HG02884 (cell line): ENCODE results near the gene TTC24.
"Not testable (repeated sequence)": the region's sequence is repeated elsewhere in the genome, so short reads cannot be mapped to it uniquely, and the experiment has no call there.

Experiments
- ATAC-seq: cut with Tn5 transposase; IDR thresholded peaks from one replicate; pipeline ENCODE4 v1.9.1; 2021; ENCODE audit warnings: mild to moderate bottlenecking, moderate library complexity; ENCODE audit not compliant: unreplicated experiment

The TTC24 gene

GRCh38 chr1:156579472-156579871, at the start of gene TTC24:
Gene TTC24 (plus strand): TSS chr1:156579723. CDS start chr1:156581365, 1,642 bp downstream.
- no peak for ATAC-seq

GRCh38 chr1:156530006-156530405, 49.5 kb upstream of the TTC24 start:
- ATAC-seq: no peak

- ATAC-seq: no peak
These were observed 47.1 kb upstream of the TTC24 start for GRCh38 chr1:156532374-156532773.

- ATAC-seq: no peak
These were observed 45.8 kb upstream of the TTC24 start for GRCh38 chr1:156533568-156534220.

- ATAC-seq: no peak
These were observed 45.0 kb upstream of the TTC24 start for GRCh38 chr1:156534424-156535060.

GRCh38 chr1:156537027-156537426, 42.5 kb upstream of the TTC24 start:
- no peak for ATAC-seq

GRCh38 chr1:156538711-156539440, 40.6 kb upstream of the TTC24 start:
- ATAC-seq: no peak

GRCh38 chr1:156539818-156540355, 39.6 kb upstream of the TTC24 start:
- ATAC-seq: no peak

GRCh38 chr1:156540955-156541354, 38.6 kb upstream of the TTC24 start:
- no peak for ATAC-seq

- ATAC-seq: no peak
These were observed 36.5 kb upstream of the TTC24 start for GRCh38 chr1:156543066-156543465.

GRCh38 chr1:156544592-156545102, 34.9 kb upstream of the TTC24 start:
- ATAC-seq: no peak

- ATAC-seq: no peak
These were observed 33.3 kb upstream of the TTC24 start for GRCh38 chr1:156546267-156546666.

GRCh38 chr1:156547434-156547833, 32.1 kb upstream of the TTC24 start:
- no peak for ATAC-seq

- ATAC-seq: no peak
These were observed 31.5 kb upstream of the TTC24 start for GRCh38 chr1:156547982-156548381.

GRCh38 chr1:156549390-156549789, 30.1 kb upstream of the TTC24 start:
- ATAC-seq: no peak

GRCh38 chr1:156549831-156550230, 29.7 kb upstream of the TTC24 start:
- ATAC-seq: no peak

- no peak for ATAC-seq
These were observed 29.2 kb upstream of the TTC24 start for GRCh38 chr1:156550346-156550745.

- ATAC-seq: no peak
These were observed 28.4 kb upstream of the TTC24 start for GRCh38 chr1:156551066-156551643.

- no peak for ATAC-seq
These were observed 27.7 kb upstream of the TTC24 start for GRCh38 chr1:156551869-156552268.

GRCh38 chr1:156552518-156552917, 27.0 kb upstream of the TTC24 start:
- ATAC-seq: no peak

GRCh38 chr1:156552937-156553336, 26.6 kb upstream of the TTC24 start:
- not testable (repeated sequence) for ATAC-seq
